Endothelial cell (in vitro differentiated cells): ENCODE data around the gene DRG1. TPM values are rescaled to one million over a fixed set of nuclear protein-coding genes. Genes with fewer than 3 reads are reported as not detected.
"Not testable (repeated sequence)": the region's sequence is repeated elsewhere in the genome, so short reads cannot be mapped to it uniquely, and the experiment has no call there.

Experiments
- DNase-seq: peaks from one replicate; pipeline ENCODE4 v3.0.0; 2021; ENCODE audit warnings: low spot score
- H3K27ac Mint-ChIP-seq: one replicate; pipeline ENCODE4 v1.8.0; 2021; ENCODE audit warnings: mixed read lengths, inconsistent platforms; ENCODE audit not compliant: unreplicated experiment
- H3K27me3 Mint-ChIP-seq: one replicate; pipeline ENCODE4 v1.8.0; 2021; ENCODE audit warnings: mild to moderate bottlenecking, moderate library complexity, mixed read lengths, inconsistent platforms; ENCODE audit not compliant: unreplicated experiment
- H3K36me3 Mint-ChIP-seq: one replicate; pipeline ENCODE4 v1.8.0; 2021; ENCODE audit warnings: mild to moderate bottlenecking, low read depth, mixed read lengths, inconsistent platforms; ENCODE audit not compliant: unreplicated experiment
- H3K4me1 Mint-ChIP-seq: one replicate; pipeline ENCODE4 v1.8.0; 2021; ENCODE audit warnings: mild to moderate bottlenecking, mixed read lengths, inconsistent platforms; ENCODE audit not compliant: unreplicated experiment
- H3K4me3 Mint-ChIP-seq: one replicate; pipeline ENCODE4 v1.8.0; 2021; ENCODE audit warnings: mild to moderate bottlenecking, mixed read lengths, inconsistent platforms; ENCODE audit not compliant: unreplicated experiment
- H3K9me3 Mint-ChIP-seq: one replicate; pipeline ENCODE4 v1.8.0; 2021; ENCODE audit warnings: mixed read lengths, inconsistent platforms; ENCODE audit not compliant: unreplicated experiment
- total RNA-seq: library from RNA; stranded (reverse); fragmentation: NEBNext Ultra II Directional; extraction: Animal tissue kit (Norgen Biotek cat#: 25700); gene quantifications from one replicate; pipeline ENCODE4 v1.2.1, GENCODE V29; 2021; ENCODE audit not compliant: unreplicated experiment
- TF ChIP-seq, protein P1 (sequence below): fragments of 200-600 bp; sonication (generic); IDR thresholded peaks from one replicate; pipeline ENCODE4 v1.5.0; 2021; ENCODE audit warnings: antibody characterized with exemption; ENCODE audit not compliant: unreplicated experiment

DRG1 gene
- total RNA-seq, 1 donor from 2014 or later, result 55.6 TPM

GRCh38 chr22:31393893-31394292 is 5.5 kb upstream of the DRG1 start:
- Mint-ChIP-seq H3K27me3 (peaks cover 2% of the 10 kb centered on the region), H3K27ac (no peak overlapping the region), H3K4me1 (no peaks in the 10 kb centered on the region), H3K9me3 (no peaks in the 10 kb centered on the region), H3K36me3 (no peaks in the 10 kb centered on the region), H3K4me3 (no peak overlapping the region)
- DNase-seq, result no peak
- TF ChIP-seq, protein P1, sequence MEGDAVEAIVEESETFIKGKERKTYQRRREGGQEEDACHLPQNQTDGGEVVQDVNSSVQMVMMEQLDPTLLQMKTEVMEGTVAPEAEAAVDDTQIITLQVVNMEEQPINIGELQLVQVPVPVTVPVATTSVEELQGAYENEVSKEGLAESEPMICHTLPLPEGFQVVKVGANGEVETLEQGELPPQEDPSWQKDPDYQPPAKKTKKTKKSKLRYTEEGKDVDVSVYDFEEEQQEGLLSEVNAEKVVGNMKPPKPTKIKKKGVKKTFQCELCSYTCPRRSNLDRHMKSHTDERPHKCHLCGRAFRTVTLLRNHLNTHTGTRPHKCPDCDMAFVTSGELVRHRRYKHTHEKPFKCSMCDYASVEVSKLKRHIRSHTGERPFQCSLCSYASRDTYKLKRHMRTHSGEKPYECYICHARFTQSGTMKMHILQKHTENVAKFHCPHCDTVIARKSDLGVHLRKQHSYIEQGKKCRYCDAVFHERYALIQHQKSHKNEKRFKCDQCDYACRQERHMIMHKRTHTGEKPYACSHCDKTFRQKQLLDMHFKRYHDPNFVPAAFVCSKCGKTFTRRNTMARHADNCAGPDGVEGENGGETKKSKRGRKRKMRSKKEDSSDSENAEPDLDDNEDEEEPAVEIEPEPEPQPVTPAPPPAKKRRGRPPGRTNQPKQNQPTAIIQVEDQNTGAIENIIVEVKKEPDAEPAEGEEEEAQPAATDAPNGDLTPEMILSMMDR, result no peak

DNA sequence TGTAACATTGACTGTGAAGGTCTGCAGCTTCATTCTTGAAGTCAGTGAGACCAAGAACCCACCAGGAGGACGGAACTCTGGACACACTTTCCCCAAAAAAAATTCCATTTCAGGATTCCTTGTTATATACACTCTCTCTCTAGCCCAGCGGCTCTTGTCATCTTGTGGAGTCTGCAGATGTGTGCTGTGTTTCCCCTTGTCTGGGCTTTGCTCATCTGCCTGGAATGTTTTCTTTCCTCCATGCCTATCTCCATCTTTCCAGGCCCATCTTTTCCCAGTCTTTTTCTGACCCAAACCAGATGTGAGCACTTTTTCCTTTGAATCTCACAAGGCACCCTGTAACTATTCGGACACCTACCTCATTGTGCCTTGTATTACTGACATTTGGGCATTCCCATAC is 5.1 kb upstream of the DRG1 start:
- Mint-ChIP-seq H3K9me3 (no peaks in the 10 kb centered on the region), H3K4me3 (no peak overlapping the region), H3K36me3 (no peaks in the 10 kb centered on the region), H3K27me3 (peaks cover 2% of the 10 kb centered on the region), H3K4me1 (no peaks in the 10 kb centered on the region), H3K27ac (no peak overlapping the region)
- DNase-seq, result no peak
- TF ChIP-seq, protein P1, result no peak

DNA sequence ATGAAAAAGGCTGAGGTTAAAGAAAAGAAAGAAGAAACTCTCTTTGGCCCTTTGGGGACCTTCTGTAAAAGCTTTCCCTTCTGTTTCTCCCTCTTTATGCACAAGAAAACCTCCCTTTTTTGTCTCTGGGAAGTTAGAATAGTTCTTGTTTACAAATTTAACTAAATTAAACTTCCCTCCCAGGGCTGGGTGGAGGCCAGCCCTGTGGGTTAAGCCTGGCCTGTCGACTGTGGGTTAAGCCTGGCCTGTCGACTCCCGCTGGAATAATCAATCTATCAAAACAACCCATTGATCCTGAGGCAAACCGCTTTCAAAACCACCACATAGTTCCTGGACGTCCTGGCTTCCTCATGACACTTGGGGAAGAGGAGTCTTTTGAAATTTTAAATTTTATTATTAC is 1.2 kb upstream of the DRG1 start:
- H3K27ac Mint-ChIP-seq, result no peak overlapping the region
- peaks cover 2% of the 10 kb centered on the region for H3K27me3 Mint-ChIP-seq
- H3K4me1 Mint-ChIP-seq, result peaks cover 8% of the 10 kb centered on the region
- no peak for DNase-seq
- H3K36me3 Mint-ChIP-seq, result peaks cover 14% of the 10 kb centered on the region
- TF ChIP-seq, protein P1, result no peak
- no peaks in the 10 kb centered on the region for H3K9me3 Mint-ChIP-seq
- H3K4me3 Mint-ChIP-seq, result no peak overlapping the region

GRCh38 chr22:31400023-31400397 is 606 bp downstream of the DRG1 start:
- peak overlapping the region; percentile 98 for H3K4me3 Mint-ChIP-seq
- no peak for DNase-seq
- peak overlapping the region; percentile 90 for H3K27ac Mint-ChIP-seq
- peaks cover 17% of the 10 kb centered on the region for H3K36me3 Mint-ChIP-seq
- TF ChIP-seq, protein P1, result no peak
- H3K27me3 Mint-ChIP-seq, result no peaks in the 10 kb centered on the region
- H3K4me1 Mint-ChIP-seq, result peaks cover 8% of the 10 kb centered on the region
- H3K9me3 Mint-ChIP-seq, result no peaks in the 10 kb centered on the region

DNA sequence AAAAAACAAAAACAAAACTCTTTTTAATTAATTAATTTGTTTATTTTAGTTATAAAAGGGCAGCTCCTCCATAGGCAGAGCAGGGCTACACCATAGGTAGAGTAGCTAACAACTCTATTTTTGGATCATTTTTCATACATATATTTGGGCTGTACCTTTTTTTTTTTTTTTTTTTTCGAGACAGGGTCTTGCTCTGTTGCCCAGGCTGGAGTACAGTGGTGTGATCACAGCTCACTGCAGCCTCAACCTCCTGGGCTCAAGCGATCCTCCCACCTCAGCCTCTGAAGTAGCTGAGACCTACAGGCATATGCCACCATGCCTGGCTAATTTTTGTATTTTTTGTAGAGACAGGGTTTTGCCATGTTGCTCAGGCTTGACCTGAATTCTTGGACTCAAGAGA is 2.9 kb downstream of the DRG1 start:
- H3K36me3 Mint-ChIP-seq, result peaks cover 27% of the 10 kb centered on the region
- H3K27ac Mint-ChIP-seq, H3K27me3 Mint-ChIP-seq, DNase-seq, H3K9me3 Mint-ChIP-seq, H3K4me3 Mint-ChIP-seq, H3K4me1 Mint-ChIP-seq: not testable (repeated sequence)
